Brain pericyte (primary cell): Measurements from ENCODE around the gene RPS17.
"Not testable (repeated sequence)": the region's sequence is repeated elsewhere in the genome, so short reads cannot be mapped to it uniquely, and the experiment has no call there.

Source experiments
- DNase-seq: peaks from one replicate; pipeline ENCODE4 v3.0.0-alpha.2; 2012; ENCODE audit warnings: low read depth, low spot score

The RPS17 gene

GRCh38 chr15:82513587-82513986 lies 26.7 kb downstream of the RPS17 start:
- DNase-seq, result not testable (repeated sequence)

- DNase-seq, result not testable (repeated sequence)
Measured at GRCh38 chr15:82507693-82508092, 32.6 kb downstream of the RPS17 start.

- DNase-seq, result not testable (repeated sequence)
Measured at GRCh38 chr15:82507087-82507486, 33.2 kb downstream of the RPS17 start.

- DNase-seq, result not testable (repeated sequence)
Measured at GRCh38 chr15:82505842-82506241, 34.4 kb downstream of the RPS17 start.

- not testable (repeated sequence) for DNase-seq
Measured at GRCh38 chr15:82504074-82504473, 36.2 kb downstream of the RPS17 start.

- not testable (repeated sequence) for DNase-seq
Measured at GRCh38 chr15:82502700-82503339, 37.4 kb downstream of the RPS17 start.

- not testable (repeated sequence) for DNase-seq
Measured at GRCh38 chr15:82500772-82501171, 39.5 kb downstream of the RPS17 start.

- not testable (repeated sequence) for DNase-seq
Measured at GRCh38 chr15:82497978-82498377, 42.3 kb downstream of the RPS17 start.

- not testable (repeated sequence) for DNase-seq
Measured at GRCh38 chr15:82488250-82488649, 52.0 kb downstream of the RPS17 start.

GRCh38 chr15:82487045-82487444 lies 53.2 kb downstream of the RPS17 start:
- DNase-seq, result not testable (repeated sequence)
